22Rv1 (cell line): ENCODE results near the gene GPC4.

Source experiments
- CTCF ChIP-seq: fragments of 450-650 bp; IDR thresholded peaks from 2 replicates; pipeline ENCODE4 v1.5.1; 2017; ENCODE audit warnings: mild to moderate bottlenecking
- ZFX ChIP-seq: fragments of 450-650 bp; IDR thresholded peaks from 2 replicates; pipeline ENCODE4 v1.6.1; 2017; ENCODE audit warnings: antibody characterized with exemption, borderline replicate concordance

- TF ChIP-seq CTCF (no peak), ZFX (no peak)
These were observed 11.3 kb downstream of the GPC4 start for GRCh38 chrX:133403984-133404383.
